SU-DHL-6 (cell line): ENCODE data around the gene PHB1.

Experiments used
- H2AFZ ChIP-seq: fragments of 200-600 bp; sonication (generic); 2 replicates; pipeline ENCODE4 v1.6.1; 2014; ENCODE audit warnings: low read depth, mild to moderate bottlenecking, moderate library complexity, mixed read lengths, antibody characterized with exemption, low read length; ENCODE audit not compliant: severe bottlenecking
- H3F3A ChIP-seq: fragments of 200-600 bp; shearing (Covaris generic); 2 replicates; pipeline ENCODE4 v1.6.0; 2016; ENCODE audit warnings: antibody characterized with exemption, mild to moderate bottlenecking; ENCODE audit not compliant: insufficient read depth
- H3K27ac ChIP-seq: fragments of 200-600 bp; sonication (generic); 2 replicates; pipeline ENCODE4 v1.5.1; 2016; ENCODE audit warnings: low read depth, mild to moderate bottlenecking, low read length, moderate library complexity, mixed read lengths
- H3K27me3 ChIP-seq: fragments of 200-600 bp; sonication (generic), shearing (Covaris generic); 2 replicates; pipeline ENCODE4 v1.6.0; 2014; ENCODE audit warnings: mild to moderate bottlenecking, low read length
- H3K36me3 ChIP-seq: fragments of 200-600 bp; sonication (generic); 2 replicates; pipeline ENCODE4 v1.6.1; 2014; ENCODE audit warnings: mild to moderate bottlenecking, low read length, mixed read lengths
- H3K4me2 ChIP-seq: fragments of 300-600, 200-600 bp; shearing (Covaris generic), sonication (generic); 2 replicates; pipeline ENCODE4 v1.6.0; 2014; ENCODE audit warnings: low read length, low read depth, mild to moderate bottlenecking; ENCODE audit not compliant: poor library complexity, severe bottlenecking
- H3K4me3 ChIP-seq: fragments of 200-600 bp; sonication (generic); 2 replicates; pipeline ENCODE4 v1.5.1; 2014; ENCODE audit warnings: antibody characterized with exemption, low read length, mild to moderate bottlenecking, mixed read lengths; ENCODE audit not compliant: insufficient read depth, poor library complexity, severe bottlenecking
- H3K79me2 ChIP-seq: fragments of 200-600 bp; sonication (generic); 2 replicates; pipeline ENCODE4 v1.6.1; 2014; ENCODE audit warnings: mild to moderate bottlenecking, low read length, moderate library complexity; ENCODE audit not compliant: insufficient read depth
- H3K9ac ChIP-seq: fragments of 200-600 bp; sonication (generic); 2 replicates; pipeline ENCODE4 v1.7.0; 2014; ENCODE audit warnings: mild to moderate bottlenecking, low read length
- H3K9me2 ChIP-seq: fragments of 200-600 bp; sonication (generic); replicated peaks from 2 replicates; pipeline ENCODE4 v1.6.1; 2014; ENCODE audit warnings: low read length; ENCODE audit not compliant: insufficient read depth
- H3K9me3 ChIP-seq: fragments of 200-600 bp; sonication (generic); 2 replicates; pipeline ENCODE4 v1.6.1; 2014; ENCODE audit warnings: low read length, mixed read lengths; ENCODE audit not compliant: insufficient read depth
- H4K20me1 ChIP-seq: fragments of 200-600 bp; sonication (generic); 2 replicates; pipeline ENCODE4 v1.6.1; 2014; ENCODE audit warnings: low read depth, mild to moderate bottlenecking, antibody characterized with exemption, low read length, moderate library complexity, mixed read lengths
- CTCF ChIP-seq: fragments of 200-600 bp; sonication (generic); IDR thresholded peaks from one replicate; pipeline ENCODE4 v1.5.1; 2017; ENCODE audit warnings: antibody characterized with exemption, mild to moderate bottlenecking, low read length, moderate library complexity; ENCODE audit not compliant: insufficient read depth, poor library complexity, severe bottlenecking
- EZH2phosphoT487 ChIP-seq: fragments of 200-600 bp; sonication (generic), shearing (Covaris generic); conservative IDR thresholded peaks from 2 replicates; pipeline ENCODE4 v1.6.1; 2018; ENCODE audit warnings: mild to moderate bottlenecking, antibody characterized with exemption, low read length, moderate library complexity, mixed read lengths

PHB1 gene

DNA sequence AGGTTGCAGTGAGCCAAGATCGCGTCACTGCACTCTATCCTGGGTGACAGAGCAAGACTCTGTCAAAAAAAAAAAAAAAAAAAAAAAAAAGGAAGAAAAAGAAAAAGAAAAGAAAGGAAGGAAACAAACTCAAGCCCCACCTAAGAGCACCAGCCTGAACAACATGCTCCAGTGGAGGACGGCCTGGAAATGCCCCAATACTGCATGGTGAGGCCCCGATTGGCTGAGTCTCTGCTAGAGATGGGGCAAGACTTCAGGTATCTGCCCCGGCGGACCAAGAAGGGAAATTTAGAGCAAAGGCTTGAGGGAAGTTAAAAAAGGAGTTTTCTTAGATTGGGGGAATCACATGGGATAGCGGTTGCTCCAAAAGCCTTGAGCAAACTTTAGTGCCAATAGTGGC, 42.3 kb downstream of the PHB1 start:
- H2AFZ ChIP-seq, result no peak overlapping the region
- no peak overlapping the region for H3K4me3 ChIP-seq
- no peak overlapping the region for H3K9ac ChIP-seq
- TF ChIP-seq EZH2phosphoT487 (no peak), CTCF (no peak)
- H3K36me3 ChIP-seq, result no peaks in the 10 kb centered on the region
- no peaks in the 10 kb centered on the region for H3K79me2 ChIP-seq
- H3K27ac ChIP-seq, result no peak overlapping the region
- no peak overlapping the region for H3K4me2 ChIP-seq
- no peaks in the 10 kb centered on the region for H4K20me1 ChIP-seq
- no peaks in the 10 kb centered on the region for H3K27me3 ChIP-seq
- H3F3A ChIP-seq, result no peaks in the 10 kb centered on the region
- no peaks in the 10 kb centered on the region for H3K9me2 ChIP-seq
- H3K9me3 ChIP-seq, result no peaks in the 10 kb centered on the region

DNA sequence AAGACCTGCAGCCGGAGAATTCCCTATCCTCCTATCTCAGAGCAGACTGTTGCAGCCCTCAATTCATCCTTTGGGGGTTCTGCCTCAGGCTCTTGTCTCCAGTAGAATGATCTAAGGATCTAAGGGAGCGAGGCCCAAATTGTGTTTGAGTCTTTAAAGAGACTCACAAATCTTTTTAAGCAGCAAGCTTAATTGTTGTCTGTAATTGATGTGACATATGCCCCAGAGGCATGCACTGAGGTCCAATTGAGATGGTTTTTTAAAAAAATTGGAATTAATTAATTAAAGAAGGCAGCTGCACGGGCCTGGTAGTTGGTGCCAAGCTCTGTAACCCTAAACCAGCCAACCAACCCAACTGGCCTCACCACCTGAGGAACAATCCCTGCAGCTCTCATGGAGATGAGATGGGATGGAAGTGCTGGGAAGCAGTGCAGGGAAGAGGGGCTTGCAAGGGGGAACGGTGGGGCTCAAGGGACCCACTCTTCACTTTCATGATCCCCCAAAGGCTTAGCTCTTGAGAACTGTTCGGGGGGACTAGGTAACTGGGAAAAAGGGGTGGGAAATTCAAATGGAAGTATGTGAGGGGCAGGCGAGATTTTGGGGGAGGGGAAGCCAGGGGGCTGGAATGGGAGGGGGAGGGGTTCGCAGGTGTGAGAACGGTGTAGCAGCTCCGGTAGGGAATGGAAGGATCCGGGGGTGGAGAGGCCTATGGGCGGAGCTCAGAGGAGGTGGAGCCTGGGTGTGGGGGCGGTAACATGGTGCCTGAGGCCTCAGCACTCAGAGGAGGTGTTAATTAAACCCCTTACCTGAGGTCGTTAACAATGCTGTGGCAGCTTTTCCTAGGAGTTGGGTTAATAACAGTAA, 43.5 kb downstream of the PHB1 start:
- no peaks in the 10 kb centered on the region for H3F3A ChIP-seq
- H3K9me3 ChIP-seq, result no peaks in the 10 kb centered on the region
- H3K36me3 ChIP-seq, result no peaks in the 10 kb centered on the region
- H3K27me3 ChIP-seq, result no peaks in the 10 kb centered on the region
- H3K9ac ChIP-seq, result no peak overlapping the region
- H4K20me1 ChIP-seq, result no peaks in the 10 kb centered on the region
- H3K79me2 ChIP-seq, result no peaks in the 10 kb centered on the region
- no peak overlapping the region for H2AFZ ChIP-seq
- no peak overlapping the region for H3K27ac ChIP-seq
- H3K9me2 ChIP-seq, result no peaks in the 10 kb centered on the region
- TF ChIP-seq EZH2phosphoT487 (no peak), CTCF (no peak)
- no peak overlapping the region for H3K4me3 ChIP-seq
- H3K4me2 ChIP-seq, result no peak overlapping the region

DNA sequence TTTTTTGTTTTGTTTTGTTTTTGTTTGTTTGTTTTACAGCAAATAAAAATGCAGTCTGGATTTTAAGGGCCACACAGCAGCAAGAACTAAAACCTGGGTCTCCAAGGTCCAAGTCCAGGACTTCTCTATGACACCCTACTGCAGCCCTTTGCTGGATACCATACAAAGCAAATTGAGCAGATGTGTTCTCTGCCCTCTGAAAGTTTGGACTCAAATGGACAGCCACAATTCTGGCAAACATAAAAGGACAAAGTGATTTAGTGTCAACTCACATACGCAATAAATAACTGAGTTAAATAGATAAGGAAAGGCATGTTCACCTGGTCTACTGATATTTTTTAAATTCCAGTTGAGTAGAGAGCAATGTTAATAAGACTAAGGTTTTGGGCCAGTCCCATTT, 44.9 kb downstream of the PHB1 start:
- H3K9me3 ChIP-seq, result no peaks in the 10 kb centered on the region
- TF ChIP-seq EZH2phosphoT487 (no peak), CTCF (no peak)
- no peaks in the 10 kb centered on the region for H3K27me3 ChIP-seq
- no peak overlapping the region for H3K4me2 ChIP-seq
- no peaks in the 10 kb centered on the region for H4K20me1 ChIP-seq
- H3F3A ChIP-seq, result no peaks in the 10 kb centered on the region
- no peaks in the 10 kb centered on the region for H3K36me3 ChIP-seq
- no peak overlapping the region for H2AFZ ChIP-seq
- H3K79me2 ChIP-seq, result no peaks in the 10 kb centered on the region
- no peak overlapping the region for H3K27ac ChIP-seq
- H3K9ac ChIP-seq, result no peak overlapping the region
- no peaks in the 10 kb centered on the region for H3K9me2 ChIP-seq
- H3K4me3 ChIP-seq, result no peak overlapping the region
